ENCODE data around the gene SPATA9. TPM values are rescaled to one million over a fixed set of nuclear protein-coding genes. Genes with fewer than 3 reads are reported as not detected.
A peak's percentile ranks its signal among the peaks of the same experiment; 100 is the strongest.

SPATA9 gene
- total and polyA plus RNA-seq, 2 of the 13 experiments (the other 11 are each of a cell fraction or from before 2014, with no cell fraction given) = not detected

DNA sequence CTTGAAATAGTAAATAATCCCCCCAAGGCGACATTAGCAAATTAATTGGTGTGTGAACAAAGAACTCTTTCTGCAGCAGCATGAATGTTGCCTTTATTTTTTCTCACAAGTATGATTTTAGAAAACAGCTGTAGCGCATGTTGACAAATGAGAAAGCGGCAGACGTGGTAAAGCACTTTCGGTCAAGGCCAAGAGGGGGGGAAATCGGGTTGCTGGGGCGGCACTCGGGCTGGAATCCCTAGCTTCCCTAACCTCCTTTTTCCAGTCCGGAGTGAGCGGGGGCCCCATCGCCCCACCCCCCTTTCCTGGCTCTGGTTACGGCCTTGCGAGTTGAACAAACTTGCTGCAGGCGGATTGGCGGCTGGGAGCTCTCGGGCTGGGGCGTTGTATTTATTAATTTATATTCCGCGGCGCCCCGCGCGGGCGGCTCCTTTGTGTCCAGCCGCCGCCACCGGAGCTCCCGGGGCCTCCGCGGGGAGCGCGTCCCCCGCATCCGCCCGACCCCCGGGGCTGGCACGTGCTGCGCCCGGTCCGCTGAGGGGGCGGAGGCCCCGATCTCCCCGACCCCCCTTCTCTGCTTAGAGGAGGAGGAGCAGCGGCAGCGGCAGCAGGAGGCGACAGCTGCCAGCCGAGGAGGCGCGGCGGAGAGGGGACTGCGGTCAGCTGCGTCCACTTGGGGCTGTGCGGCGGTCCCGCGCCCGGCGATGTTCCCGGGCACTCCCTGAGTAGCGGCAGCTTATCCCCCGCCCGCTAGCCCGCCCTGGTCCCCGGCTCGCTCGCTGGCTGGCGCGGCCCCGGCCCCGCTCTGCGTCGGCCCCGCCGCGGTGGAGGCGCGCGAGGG, 48.2 kb upstream of the SPATA9 start, which contains the start of gene RHOBTB3 (continued):
- TF ChIP-seq, protein P1, sequence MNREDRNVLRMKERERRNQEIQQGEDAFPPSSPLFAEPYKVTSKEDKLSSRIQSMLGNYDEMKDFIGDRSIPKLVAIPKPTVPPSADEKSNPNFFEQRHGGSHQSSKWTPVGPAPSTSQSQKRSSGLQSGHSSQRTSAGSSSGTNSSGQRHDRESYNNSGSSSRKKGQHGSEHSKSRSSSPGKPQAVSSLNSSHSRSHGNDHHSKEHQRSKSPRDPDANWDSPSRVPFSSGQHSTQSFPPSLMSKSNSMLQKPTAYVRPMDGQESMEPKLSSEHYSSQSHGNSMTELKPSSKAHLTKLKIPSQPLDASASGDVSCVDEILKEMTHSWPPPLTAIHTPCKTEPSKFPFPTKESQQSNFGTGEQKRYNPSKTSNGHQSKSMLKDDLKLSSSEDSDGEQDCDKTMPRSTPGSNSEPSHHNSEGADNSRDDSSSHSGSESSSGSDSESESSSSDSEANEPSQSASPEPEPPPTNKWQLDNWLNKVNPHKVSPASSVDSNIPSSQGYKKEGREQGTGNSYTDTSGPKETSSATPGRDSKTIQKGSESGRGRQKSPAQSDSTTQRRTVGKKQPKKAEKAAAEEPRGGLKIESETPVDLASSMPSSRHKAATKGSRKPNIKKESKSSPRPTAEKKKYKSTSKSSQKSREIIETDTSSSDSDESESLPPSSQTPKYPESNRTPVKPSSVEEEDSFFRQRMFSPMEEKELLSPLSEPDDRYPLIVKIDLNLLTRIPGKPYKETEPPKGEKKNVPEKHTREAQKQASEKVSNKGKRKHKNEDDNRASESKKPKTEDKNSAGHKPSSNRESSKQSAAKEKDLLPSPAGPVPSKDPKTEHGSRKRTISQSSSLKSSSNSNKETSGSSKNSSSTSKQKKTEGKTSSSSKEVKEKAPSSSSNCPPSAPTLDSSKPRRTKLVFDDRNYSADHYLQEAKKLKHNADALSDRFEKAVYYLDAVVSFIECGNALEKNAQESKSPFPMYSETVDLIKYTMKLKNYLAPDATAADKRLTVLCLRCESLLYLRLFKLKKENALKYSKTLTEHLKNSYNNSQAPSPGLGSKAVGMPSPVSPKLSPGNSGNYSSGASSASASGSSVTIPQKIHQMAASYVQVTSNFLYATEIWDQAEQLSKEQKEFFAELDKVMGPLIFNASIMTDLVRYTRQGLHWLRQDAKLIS (CRISPR knock-in tag; IDR thresholded peaks at IDR 0.05) = peak; percentile 19; the same call in 1 of the 2 replicates
- TF ChIP-seq SKI (IDR thresholded peaks at IDR 0.05; ENCODE audit: partially characterized antibody) (peak; percentile 22), MXD4 (CRISPR knock-in tag; IDR thresholded peaks at IDR 0.05) (0 out of 2 replicates have a peak, but pooled peaks have one; percentile 34), HNF4A (CRISPR knock-in tag; IDR thresholded peaks at IDR 0.05) (no peak), ETV6 (CRISPR knock-in tag; conservative IDR thresholded peaks at IDR 0.05) (no peak), STAT6 (CRISPR knock-in tag; IDR thresholded peaks at IDR 0.05; ENCODE audit: borderline replicate concordance) (no peak), RORA (CRISPR knock-in tag; IDR thresholded peaks at IDR 0.05) (no peak), CCAR2 (optimal IDR thresholded peaks at IDR 0.05; ENCODE audit: low read depth, low read length) (no peak), ZNF3 (CRISPR knock-in tag; IDR thresholded peaks at IDR 0.05) (no peak), SETDB1 (CRISPR knock-in tag; IDR thresholded peaks at IDR 0.05; ENCODE audit: borderline replicate concordance) (no peak), ZNF468 (CRISPR knock-in tag; IDR thresholded peaks at IDR 0.05) (no peak), ZFP1 (CRISPR knock-in tag; IDR thresholded peaks at IDR 0.05) (no peak), ZNF160 (CRISPR knock-in tag; IDR thresholded peaks at IDR 0.05) (no peak), MYC (CRISPR knock-in tag; IDR thresholded peaks at IDR 0.05; ENCODE audit: borderline replicate concordance) (peak; percentile 61; the same call in 1 of the 2 replicates), KDM1A (CRISPR knock-in tag; IDR thresholded peaks at IDR 0.05) (no peak), CSRNP2 (CRISPR knock-in tag; conservative IDR thresholded peaks at IDR 0.05; ENCODE audit: low read depth) (no peak), IKZF4 (CRISPR knock-in tag; IDR thresholded peaks at IDR 0.05; ENCODE audit: borderline replicate concordance, low read depth, not compliant biosample characterization) (peak; percentile 4), MXI1 (IDR thresholded peaks at IDR 0.05; ENCODE audit: borderline replicate concordance, low read depth, low read length) (0 out of 3 replicates have a peak, but pooled peaks have one; percentile 55), ZNF747 (CRISPR knock-in tag; IDR thresholded peaks at IDR 0.05; ENCODE audit: borderline replicate concordance) (no peak; the same call in 1 of the 2 replicates)
- TF ChIP-seq, protein P2, sequence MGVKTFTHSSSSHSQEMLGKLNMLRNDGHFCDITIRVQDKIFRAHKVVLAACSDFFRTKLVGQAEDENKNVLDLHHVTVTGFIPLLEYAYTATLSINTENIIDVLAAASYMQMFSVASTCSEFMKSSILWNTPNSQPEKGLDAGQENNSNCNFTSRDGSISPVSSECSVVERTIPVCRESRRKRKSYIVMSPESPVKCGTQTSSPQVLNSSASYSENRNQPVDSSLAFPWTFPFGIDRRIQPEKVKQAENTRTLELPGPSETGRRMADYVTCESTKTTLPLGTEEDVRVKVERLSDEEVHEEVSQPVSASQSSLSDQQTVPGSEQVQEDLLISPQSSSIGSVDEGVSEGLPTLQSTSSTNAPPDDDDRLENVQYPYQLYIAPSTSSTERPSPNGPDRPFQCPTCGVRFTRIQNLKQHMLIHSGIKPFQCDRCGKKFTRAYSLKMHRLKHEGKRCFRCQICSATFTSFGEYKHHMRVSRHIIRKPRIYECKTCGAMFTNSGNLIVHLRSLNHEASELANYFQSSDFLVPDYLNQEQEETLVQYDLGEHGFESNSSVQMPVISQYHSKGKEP (CRISPR knock-in tag; IDR thresholded peaks at IDR 0.05) = no peak
